Endothelial cell of umbilical vein (primary cell): ENCODE measurements around the gene KRTAP3-2.

Experiments used
- EZH2 ChIP-seq: IDR thresholded peaks from 2 replicates; pipeline ENCODE4 v1.6.1; 2012; ENCODE audit warnings: borderline replicate concordance, low read depth, mild to moderate bottlenecking, moderate library complexity, low read length, inconsistent platforms; ENCODE audit not compliant: severe bottlenecking
- FOS ChIP-seq: IDR thresholded peaks from 2 replicates; pipeline ENCODE4 v1.6.1; 2011; ENCODE audit warnings: mild to moderate bottlenecking, low read length, moderate library complexity, borderline replicate concordance; ENCODE audit not compliant: insufficient read depth
- JUN ChIP-seq: IDR thresholded peaks from 2 replicates; pipeline ENCODE4 v1.6.1; 2011; ENCODE audit warnings: borderline replicate concordance, low read depth; ENCODE audit not compliant: insufficient read length, insufficient read depth
- POLR2A ChIP-seq: IDR thresholded peaks from 2 replicates; pipeline ENCODE4 v1.6.1; 2012; ENCODE audit warnings: low read depth, mild to moderate bottlenecking, control low read depth, low read length
- POLR2AphosphoS5 ChIP-seq: IDR thresholded peaks from 2 replicates; pipeline ENCODE4 v1.6.1; 2012; ENCODE audit warnings: low read depth, mild to moderate bottlenecking, control low read depth, low read length, moderate library complexity; ENCODE audit not compliant: insufficient read depth
- TF ChIP-seq, protein P1 (sequence below), 2 donors: IDR thresholded peaks; 1 replicate in 1 of 2; 2 replicates in 1 of 2; pipeline ENCODE4 v1.5.1; 2011; ENCODE audit warnings: low read length in 2 of 2, mild to moderate bottlenecking in 2 of 2, moderate library complexity in 2 of 2, control low read depth in 1 of 2, inconsistent platforms in 1 of 2, low read depth in 1 of 2; ENCODE audit not compliant: insufficient read depth in 1 of 2; ENCODE audit errors: extremely low read depth in 1 of 2

DNA sequence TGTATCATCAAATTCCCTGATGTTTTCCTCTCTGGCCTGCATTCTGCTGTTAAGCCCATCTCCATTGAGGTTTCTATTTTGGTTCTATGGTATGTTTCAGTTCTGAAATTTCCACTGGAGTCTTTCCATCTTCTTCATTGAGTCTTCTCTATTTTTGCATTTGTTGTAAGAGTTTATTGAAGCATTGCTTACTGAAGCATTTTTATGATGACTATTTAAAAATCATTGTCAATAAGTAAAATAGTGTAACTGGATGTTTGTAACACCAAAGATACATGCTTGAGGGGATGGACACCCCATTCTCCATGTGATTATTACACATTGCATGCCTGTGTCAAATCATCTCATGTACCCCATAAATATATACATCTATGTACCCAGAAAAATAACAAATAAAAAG is 24.2 kb downstream of the KRTAP3-2 start:
- TF ChIP-seq, protein P1, sequence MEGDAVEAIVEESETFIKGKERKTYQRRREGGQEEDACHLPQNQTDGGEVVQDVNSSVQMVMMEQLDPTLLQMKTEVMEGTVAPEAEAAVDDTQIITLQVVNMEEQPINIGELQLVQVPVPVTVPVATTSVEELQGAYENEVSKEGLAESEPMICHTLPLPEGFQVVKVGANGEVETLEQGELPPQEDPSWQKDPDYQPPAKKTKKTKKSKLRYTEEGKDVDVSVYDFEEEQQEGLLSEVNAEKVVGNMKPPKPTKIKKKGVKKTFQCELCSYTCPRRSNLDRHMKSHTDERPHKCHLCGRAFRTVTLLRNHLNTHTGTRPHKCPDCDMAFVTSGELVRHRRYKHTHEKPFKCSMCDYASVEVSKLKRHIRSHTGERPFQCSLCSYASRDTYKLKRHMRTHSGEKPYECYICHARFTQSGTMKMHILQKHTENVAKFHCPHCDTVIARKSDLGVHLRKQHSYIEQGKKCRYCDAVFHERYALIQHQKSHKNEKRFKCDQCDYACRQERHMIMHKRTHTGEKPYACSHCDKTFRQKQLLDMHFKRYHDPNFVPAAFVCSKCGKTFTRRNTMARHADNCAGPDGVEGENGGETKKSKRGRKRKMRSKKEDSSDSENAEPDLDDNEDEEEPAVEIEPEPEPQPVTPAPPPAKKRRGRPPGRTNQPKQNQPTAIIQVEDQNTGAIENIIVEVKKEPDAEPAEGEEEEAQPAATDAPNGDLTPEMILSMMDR (IDR thresholded peaks at IDR 0.05; ENCODE audit: extremely low read depth in 1 of 2, insufficient read depth in 1 of 2, low read depth in 1 of 2, low read length in 2 of 2): no peak
- TF ChIP-seq POLR2AphosphoS5 (no peak), POLR2A (no peak), JUN (no peak), FOS (no peak), EZH2 (no peak)
